ENCODE measurements around the gene SLC15A1. TPM values are rescaled to one million over a fixed set of nuclear protein-coding genes. Genes with fewer than 3 reads are reported as not detected.

Gene SLC15A1
- total RNA-seq, 1 experiment from 2014 or later = 1.9 TPM

DNA sequence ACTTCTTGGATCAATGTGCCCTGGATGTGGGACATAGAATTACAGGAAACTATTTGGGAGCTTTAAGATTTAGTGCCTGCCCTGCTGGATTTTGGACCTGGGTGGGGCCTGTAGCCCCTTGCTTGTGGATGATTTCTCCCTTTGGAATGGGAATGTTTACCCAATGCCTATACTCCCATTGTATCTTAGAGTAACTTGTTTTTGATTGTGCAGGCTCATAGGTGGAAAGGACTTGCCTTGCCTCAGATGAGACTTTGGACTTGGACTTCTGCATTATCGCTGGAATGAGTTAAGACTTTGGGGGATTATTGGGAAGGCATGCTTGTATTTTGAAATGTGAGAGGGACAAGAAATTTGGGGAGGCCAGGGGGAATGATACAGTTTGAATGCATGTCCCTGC is 13.5 kb downstream of the SLC15A1 start:
- no peaks in the 10 kb centered on the region for H3K23me2 ChIP-seq (ENCODE audit: insufficient read length, low read depth, low read length, poor library complexity, severe bottlenecking)
- Mint-ChIP-seq H3K4me3 (no peak overlapping the region), H3K27ac (no peak overlapping the region), H3K27me3 (ENCODE audit: low read depth) (0 out of 2 replicates have a peak, but pooled peaks cover 2% of the 10 kb centered on the region), H3K4me1 (peaks cover 0 to 6% of the 10 kb centered on the region in 2 experiments; a peak in 1 of 4 replicates), H3K36me3 (ENCODE audit: insufficient read depth in 1 of 3, low read depth in 3 of 3) (peaks cover 10 to 30% (median 23%) of the 10 kb centered on the region in 3 experiments), H3K9me3 (peaks cover 33 to 35% of the 10 kb centered on the region in 2 experiments)
- no peak overlapping the region for H3K14ac ChIP-seq (ENCODE audit: insufficient read depth, low read length)
- H3K4ac ChIP-seq (ENCODE audit: low read depth, low read length) = no peak overlapping the region
- no peak for DNase-seq
- H4K5ac ChIP-seq (ENCODE audit: insufficient read length, low read depth, low read length) = no peak overlapping the region
- H3K56ac ChIP-seq (ENCODE audit: insufficient read length, low read depth, low read length) = no peak overlapping the region
- H4K8ac ChIP-seq (replicated peaks; ENCODE audit: insufficient read length, low read depth, low read length) = no peak overlapping the region
- H3K9ac ChIP-seq (ENCODE audit: extremely low read depth, insufficient read length, low read length) = no peak overlapping the region
- no peak overlapping the region for H2BK12ac ChIP-seq (ENCODE audit: insufficient read length, low read depth, low read length)
- H3K23ac ChIP-seq (ENCODE audit: insufficient read length, low read depth, low read length) = no peak overlapping the region
- no peak overlapping the region for H3T11ph ChIP-seq (ENCODE audit: low read length)
- no CpG with 5 or more reads among the region's 1 CpG for WGBS (ENCODE audit: extremely low coverage, insufficient read length, low lambda C conversion rate)
- H3K18ac ChIP-seq (ENCODE audit: insufficient read length, low read depth, low read length) = no peak overlapping the region
- no peaks in the 10 kb centered on the region for H3K27me3 ChIP-seq (ENCODE audit: insufficient read depth, low read length)
- no peaks in the 10 kb centered on the region for H3K79me1 ChIP-seq (ENCODE audit: insufficient read depth, low read depth, low read length, poor library complexity, severe bottlenecking)
- no peak overlapping the region for H2BK5ac ChIP-seq (ENCODE audit: insufficient read length, low read length)
- TF ChIP-seq, protein P1, sequence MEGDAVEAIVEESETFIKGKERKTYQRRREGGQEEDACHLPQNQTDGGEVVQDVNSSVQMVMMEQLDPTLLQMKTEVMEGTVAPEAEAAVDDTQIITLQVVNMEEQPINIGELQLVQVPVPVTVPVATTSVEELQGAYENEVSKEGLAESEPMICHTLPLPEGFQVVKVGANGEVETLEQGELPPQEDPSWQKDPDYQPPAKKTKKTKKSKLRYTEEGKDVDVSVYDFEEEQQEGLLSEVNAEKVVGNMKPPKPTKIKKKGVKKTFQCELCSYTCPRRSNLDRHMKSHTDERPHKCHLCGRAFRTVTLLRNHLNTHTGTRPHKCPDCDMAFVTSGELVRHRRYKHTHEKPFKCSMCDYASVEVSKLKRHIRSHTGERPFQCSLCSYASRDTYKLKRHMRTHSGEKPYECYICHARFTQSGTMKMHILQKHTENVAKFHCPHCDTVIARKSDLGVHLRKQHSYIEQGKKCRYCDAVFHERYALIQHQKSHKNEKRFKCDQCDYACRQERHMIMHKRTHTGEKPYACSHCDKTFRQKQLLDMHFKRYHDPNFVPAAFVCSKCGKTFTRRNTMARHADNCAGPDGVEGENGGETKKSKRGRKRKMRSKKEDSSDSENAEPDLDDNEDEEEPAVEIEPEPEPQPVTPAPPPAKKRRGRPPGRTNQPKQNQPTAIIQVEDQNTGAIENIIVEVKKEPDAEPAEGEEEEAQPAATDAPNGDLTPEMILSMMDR (conservative IDR thresholded peaks at IDR 0.05) = no peak
- no peak overlapping the region for H2BK120ac ChIP-seq (ENCODE audit: low read depth, low read length, poor library complexity, severe bottlenecking)
- H3K4me2 ChIP-seq (ENCODE audit: insufficient read depth, insufficient read length, low read length) = no peak overlapping the region
- H2AK5ac ChIP-seq (ENCODE audit: insufficient read length, low read length) = no peak overlapping the region
- no peak overlapping the region for H4K91ac ChIP-seq (ENCODE audit: insufficient read length, low read depth, low read length)
- no peak overlapping the region for H2BK15ac ChIP-seq (ENCODE audit: low read depth, low read length)
- H3K9me3 ChIP-seq (ENCODE audit: control insufficient read depth, low read depth, low read length) = peaks cover 15% of the 10 kb centered on the region
- no peak overlapping the region for H2BK20ac ChIP-seq (ENCODE audit: low read depth, low read length, poor library complexity, severe bottlenecking)
- no peaks in the 10 kb centered on the region for H4K20me1 ChIP-seq (ENCODE audit: control insufficient read depth, insufficient read depth, insufficient read length)
- H3K4me1 ChIP-seq (ENCODE audit: insufficient read depth, low read length) = no peaks in the 10 kb centered on the region
- no peaks in the 10 kb centered on the region for H3K79me2 ChIP-seq (ENCODE audit: insufficient read depth, low read length)
- no peak overlapping the region for H2AFZ ChIP-seq (ENCODE audit: low read length)
- no peak overlapping the region for H3K27ac ChIP-seq (ENCODE audit: insufficient read length, low read depth, low read length)

Measured in H9 (cell line).